Activated CD4-positive, CD25-positive, alpha-beta regulatory T cell treated with anti-CD3 and anti-CD28 coated beads, Interleukin-2, amount 50 U/mL, for 16 hours (primary cell): ENCODE data around the gene FARP1.

Source experiments
- DNase-seq: peaks from one replicate; pipeline ENCODE4 v3.0.0-alpha.2; 2020; ENCODE audit warnings: low read depth, low spot score

Gene FARP1

DNA sequence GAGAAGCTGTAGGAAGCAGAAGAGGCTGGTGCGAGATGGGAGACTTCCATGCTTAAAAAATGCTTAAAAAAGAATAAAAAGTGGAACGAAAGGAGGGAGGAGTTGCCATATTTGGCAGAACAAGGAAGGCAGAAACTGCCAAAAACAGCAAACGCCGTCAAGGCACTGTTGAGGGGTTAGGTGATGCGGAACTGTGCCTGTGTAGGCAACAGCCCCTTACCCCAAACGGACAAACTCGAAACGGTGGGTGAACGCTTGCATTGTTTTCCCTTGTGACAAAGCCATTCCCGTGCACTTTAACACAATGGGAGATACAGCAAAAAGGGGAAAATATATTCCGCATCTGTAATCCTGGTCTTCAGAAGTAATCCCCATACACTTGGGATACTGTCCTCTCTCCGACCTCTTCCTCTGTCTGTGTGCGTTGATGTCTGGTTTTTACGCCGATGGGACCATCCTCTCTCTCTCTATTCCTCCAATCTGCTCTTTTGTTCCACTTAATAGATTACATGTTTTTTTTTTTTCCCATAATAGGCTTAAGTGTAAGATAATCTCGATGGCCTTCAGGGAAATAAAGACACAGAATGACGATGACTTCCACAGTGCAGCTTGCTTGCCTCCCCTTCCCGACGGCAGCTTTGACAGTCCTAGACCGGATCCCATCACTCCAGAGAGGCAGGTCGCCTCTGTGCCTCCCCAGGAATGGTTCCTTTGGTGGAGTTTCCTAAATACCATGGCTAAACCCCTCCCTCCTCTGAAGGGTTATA lies 166.9 kb downstream of the FARP1 start:
- no peak for DNase-seq

DNA sequence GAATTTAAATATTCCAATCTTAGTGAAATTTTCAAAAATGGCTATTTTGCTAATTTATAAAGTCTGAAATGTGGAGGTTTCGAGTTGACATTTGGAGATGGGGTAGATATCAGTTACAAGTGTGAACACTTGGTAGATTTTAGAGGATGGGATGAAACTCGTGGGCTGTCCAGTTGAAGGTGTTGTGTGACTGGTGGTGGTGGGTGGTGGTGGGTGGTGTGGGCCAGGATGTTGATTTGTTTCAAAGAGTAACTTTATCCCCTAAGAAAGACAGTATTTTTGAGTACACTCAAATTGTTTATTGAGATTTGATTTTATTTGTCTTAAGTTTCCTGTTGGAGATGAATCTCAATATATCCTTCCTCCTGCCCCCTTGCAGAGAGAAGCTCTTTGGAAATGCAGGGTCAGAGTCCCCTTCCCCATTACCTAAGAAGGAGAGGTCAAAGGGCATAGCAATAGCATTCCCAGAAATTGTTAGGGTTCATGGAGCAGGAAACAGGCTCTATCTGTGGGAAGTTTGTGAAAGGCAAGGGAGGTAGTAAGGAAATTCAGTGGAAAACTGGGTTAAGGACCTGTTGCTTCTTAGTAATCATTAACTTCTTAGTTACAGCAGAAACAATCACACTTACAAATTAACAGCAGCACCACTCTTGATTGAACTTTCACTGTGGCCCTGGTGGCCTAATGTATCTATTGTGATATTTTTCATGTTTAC lies 167.7 kb downstream of the FARP1 start:
- no peak for DNase-seq

DNA sequence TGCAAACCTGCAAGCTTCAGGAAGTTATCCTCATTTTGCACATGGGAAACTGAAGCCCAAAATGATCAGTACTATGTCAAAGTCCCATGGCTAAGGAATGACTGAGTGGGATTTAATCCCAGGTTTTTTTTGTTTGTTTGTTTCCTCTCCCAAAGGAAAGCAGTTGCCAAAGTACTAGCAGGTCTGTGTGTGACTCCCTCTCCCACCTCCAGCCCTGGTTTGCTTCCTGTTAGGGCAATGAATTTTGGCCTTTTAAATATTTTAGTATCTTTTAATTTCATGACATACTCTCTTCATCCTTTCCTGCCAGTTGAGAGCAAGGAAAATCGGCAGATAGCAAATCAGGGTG lies 168.3 kb downstream of the FARP1 start:
- DNase-seq = no peak

DNA sequence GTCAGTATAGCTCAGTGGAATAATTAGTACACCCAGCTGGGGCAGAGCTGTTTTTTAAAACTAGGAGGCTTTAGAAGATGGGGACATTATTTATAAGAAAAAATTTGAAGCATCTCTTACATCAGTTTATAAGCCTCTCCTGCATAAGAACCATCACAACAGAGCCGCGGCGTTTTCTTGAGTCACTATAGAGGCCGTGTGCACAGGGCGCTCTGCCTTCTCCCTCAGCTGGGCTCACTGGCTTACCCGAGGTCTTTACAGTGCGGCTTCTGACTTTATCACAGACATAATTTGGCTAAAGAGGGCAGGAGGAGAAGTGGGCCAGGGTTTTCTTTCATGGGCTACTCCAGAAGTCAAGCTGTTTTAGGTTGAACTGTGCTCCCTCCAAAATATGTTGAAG lies 169.7 kb downstream of the FARP1 start:
- DNase-seq = no peak

DNA sequence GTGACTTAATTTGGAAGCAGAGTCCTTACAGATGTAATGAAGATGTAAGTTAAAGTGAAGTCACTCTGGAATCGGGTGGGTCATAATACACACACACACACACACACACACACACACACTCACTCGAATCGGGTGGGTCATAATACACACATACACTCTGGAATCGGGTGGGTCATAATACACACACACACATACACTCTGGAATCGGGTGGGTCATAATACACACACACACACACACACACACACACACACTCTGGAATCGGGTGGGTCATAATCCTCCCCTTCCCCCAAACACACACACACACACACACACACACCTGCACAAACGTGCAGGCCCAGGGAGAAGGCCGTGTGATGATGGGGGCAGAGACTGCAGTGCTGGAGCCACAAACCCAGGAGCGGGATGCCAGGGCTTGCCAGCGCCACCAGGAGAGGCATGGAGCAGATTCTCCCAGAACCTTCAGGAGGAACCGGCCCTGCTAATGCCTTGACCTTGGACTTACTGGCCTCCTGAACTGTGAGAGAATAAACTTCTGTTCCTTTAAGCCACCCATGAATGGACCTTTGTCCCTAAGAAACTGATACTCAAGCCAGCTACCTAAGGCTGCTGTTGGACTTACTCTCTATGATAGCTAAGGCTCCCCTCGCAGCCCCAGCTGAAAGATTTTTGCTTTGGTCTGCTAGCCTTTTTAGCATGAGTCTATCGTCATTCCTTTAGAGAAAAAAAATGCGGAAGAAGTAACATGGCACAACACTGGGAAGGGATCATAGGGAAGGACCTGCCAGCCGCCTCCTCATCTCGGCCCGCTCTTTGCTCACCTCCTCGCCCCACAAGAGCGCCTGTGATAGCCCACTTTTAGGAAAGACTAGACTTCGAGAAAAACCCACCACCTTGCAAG lies 170.4 kb downstream of the FARP1 start:
- no peak for DNase-seq

DNA sequence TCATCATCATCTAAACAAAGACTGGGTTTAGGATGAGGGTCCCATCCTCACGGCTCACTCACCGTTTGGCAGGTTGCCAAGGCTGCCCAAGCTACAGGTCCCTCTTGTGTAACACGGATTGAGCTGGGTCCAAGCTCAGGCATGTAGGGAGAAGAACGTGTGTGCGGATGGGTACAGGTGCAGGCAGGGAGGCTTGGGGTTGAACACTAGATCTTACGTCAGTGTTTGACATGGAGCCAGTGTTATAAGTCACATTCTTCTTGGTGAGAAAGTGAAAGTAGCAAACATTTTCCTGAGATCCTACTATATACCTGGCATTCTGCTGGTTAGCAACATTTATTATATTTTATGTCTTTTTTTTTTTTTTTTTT lies 171.0 kb downstream of the FARP1 start:
- DNase-seq = no peak

DNA sequence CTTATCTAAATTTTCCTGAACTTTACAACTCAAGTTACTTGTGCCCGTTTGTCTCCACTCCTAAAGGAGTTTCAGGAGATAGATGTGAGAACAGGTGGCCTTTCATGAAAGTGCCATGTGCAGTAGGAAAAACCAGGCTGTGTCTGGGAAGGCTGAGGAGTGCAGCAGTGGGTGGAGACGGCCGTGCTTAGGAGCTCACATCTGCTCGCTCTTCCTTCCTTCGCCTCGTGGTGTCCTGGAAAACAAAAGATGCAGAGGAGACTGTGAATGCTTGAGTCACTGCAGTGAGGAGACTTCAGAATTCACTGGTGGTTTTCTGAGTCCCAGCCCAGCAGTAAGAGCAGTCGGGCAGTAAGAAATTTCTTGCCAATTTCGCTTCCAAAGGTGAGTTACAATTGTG lies 172.6 kb downstream of the FARP1 start:
- DNase-seq = no peak

DNA sequence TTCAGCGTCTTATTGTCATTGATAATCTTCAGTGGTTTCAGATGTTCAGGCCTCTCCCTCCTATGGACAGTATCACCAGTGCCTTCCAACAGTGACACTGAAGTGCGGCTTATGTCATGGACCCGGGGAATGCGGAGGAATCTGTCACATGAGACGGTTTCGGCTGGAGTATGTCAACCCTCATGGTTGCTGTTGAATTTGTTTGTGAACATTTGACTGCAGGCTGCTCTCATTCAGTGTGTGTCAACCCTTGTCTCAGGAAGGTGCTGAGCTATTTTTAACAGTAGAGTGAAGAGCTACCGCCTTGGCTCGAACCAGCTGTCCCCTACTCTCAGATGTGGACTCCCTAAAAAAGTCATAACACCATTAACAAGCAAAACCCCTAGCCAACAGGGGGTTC lies 173.0 kb downstream of the FARP1 start:
- DNase-seq = no peak

DNA sequence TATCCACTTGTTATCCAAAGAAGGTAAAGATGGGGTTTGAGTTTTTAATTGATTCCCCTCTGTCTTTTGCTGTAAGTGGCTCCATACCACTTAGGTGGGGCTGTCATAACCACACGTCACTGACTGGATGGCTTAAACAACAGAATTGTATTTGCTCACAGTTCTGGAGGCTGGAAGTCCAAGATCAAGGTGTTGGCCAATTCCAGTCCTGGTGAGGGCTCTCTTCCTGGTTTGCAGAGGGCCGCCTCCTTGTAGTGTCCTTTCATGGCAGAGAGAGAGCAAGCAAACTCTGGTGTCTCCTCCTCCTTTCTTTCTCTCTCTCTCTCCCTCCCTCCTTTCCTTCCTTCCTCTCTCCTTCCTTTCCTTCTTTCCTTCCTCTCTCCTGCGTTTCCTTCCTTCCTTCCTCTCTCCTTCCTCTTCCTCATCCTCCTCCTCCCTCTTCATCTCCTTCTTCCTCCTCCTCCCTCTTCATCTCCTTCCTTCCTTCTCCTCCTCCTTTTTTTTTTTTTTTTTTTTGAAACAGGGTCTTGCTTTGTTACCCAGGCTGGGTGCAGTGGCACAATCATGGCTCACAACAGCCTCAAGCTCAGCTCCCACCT lies 174.8 kb downstream of the FARP1 start:
- DNase-seq = no peak

DNA sequence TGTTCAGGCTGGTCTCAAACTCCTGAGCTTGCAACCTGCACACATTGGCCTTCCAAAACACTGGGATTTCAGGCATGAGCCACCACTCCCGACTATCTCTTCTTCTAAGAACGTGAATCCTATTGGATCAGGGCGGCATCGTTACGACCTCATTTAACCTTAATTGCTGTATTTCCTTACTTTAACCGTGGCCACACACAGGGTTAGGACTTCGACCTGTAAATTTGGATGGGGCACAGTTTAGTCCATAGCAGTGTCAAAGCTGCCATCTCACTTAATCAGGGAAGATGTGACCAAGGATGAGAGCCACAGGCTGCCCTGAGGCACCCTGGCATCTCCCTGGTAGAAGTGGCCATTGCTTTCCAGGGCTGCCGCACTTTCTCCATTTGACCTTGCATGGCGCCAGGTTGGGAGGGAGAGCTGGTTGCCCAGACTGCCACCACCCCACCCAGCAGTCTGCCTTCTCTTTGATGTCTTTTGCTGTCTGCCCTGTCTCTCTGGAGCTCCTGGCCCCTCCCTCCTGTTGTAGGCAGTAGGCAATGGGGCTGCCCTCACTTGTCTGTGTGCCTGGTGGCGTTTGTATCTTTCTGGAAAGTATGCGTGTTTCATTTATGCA lies 175.5 kb downstream of the FARP1 start:
- no peak for DNase-seq

DNA sequence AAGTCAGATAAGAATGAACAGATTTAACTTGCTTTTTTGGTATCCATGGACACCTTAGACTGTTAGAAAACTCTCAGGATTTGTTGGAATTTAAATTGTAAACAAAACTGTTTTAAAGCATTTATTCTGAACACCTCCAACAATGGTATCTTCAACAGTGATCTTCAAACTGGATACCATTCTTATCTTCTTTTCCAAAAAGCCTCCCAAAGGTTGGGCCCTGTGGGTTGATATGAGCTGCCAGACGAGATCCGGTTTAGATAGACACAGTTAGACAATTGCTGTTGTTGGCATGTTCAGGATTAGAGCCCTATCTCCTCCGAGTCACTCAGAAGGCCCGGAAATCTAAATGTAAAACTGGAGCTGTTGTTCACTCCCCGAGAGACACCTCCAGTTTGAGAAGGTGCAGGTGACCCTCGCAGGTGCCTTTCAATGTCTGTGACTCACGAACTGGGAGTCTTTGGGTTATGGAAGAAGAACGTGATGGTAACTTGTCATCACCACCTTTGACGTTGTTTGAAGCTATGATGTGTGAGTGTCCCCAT lies 177.7 kb downstream of the FARP1 start:
- no peak for DNase-seq

DNA sequence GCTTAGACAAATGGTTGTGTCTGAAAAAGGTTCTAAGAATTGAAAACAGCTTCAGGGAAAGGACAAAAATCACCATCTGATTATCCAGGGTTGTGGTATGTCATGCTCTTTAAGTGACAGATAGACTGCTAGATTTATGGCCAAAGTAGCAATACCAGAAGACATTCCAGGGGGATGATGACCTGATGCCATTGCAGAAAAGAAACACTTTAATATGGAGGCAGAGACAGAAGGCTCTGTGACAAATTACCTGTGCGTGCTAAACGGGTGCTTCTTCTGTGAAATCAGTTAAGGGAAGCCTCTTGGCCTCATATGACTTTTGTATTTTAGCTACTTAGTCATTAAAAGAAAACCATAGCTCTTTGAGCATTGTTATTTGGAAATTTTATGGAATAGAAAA lies 178.5 kb downstream of the FARP1 start:
- no peak for DNase-seq

DNA sequence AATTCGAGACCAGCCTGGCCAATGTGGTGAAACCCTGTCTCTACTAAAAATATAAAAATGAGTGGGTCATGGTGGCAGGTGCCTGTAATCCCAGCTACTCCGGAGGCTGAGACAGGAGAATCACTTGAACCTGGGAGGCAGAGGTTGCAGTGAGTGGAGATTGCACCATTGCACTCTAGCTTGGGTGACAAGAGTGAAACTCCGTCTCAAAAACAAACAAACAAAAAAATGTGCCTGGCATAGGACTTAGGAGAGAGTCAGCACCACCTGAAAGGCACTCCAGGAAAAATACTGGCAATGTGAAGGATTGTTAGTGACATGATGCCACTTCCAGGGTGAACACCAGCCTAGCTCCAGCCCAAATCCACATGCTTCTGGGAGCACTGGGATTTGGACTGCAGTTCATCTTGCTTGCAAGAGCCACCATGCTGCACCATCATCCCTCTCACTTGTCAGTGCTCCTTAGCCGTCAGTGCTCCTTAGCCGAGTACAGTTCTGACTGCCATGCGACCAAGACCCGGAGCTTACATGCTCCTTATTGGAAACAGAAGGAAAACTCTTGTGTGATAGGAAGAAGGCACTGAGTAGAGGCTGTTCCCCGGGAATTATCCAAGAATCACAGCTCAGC lies 179.3 kb downstream of the FARP1 start:
- DNase-seq = no peak

DNA sequence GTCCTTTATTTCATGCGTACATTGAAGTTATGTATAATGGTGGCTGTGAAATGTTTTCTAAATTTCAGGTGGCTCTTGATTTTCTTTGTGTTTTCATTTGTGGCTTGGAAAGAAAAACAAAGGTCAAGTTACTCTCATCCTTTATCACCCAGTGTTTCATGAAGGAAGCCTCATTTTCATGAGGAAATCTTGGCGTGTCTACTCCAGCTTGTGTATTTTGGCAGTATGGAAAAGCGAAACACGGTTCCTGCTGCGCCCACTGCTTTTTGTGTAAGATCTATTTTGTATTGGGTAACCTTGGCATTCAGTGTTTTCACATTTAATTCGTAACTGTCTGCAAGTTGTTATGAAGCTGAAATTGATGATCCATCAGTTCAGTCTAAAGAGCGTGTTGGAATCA lies 181.2 kb downstream of the FARP1 start:
- no peak for DNase-seq

DNA sequence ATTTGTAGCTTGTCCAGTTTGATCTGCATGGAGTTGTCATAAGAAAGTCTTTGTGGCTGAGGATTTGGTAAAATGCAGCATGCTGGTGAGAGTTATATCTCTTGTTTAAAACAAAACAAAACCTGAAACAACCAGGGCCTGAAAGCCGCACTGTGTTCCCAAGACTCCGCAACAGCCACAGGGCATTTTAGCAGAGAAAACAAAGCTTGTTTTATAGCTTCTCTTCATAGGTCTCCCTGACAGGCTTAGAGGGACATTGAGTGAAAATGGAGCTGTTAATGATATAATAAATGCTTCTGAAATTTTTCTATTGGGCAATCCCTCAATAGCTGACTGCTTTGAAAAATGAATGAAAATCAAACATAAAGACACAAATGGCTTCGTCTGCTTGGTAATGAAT lies 182.8 kb downstream of the FARP1 start:
- DNase-seq = no peak

DNA sequence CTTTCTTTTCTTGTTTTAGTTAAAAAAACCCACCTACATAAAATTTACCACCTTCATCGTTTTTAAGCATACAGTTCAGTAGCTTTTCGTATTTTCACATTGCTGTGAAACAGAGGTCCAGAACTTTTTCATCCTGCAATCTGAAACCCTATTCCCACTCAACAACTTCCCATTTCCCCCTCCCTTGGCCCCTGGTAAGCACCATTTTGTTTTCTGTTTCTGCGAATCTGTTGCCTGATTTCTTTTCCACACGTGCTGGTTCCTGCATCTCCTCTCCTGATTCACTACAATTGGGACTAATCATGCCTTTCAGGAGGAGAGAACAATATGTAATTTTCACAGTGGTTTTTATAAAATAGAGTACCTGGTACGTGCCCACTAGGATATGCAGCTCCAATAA lies 183.4 kb downstream of the FARP1 start:
- no peak for DNase-seq

DNA sequence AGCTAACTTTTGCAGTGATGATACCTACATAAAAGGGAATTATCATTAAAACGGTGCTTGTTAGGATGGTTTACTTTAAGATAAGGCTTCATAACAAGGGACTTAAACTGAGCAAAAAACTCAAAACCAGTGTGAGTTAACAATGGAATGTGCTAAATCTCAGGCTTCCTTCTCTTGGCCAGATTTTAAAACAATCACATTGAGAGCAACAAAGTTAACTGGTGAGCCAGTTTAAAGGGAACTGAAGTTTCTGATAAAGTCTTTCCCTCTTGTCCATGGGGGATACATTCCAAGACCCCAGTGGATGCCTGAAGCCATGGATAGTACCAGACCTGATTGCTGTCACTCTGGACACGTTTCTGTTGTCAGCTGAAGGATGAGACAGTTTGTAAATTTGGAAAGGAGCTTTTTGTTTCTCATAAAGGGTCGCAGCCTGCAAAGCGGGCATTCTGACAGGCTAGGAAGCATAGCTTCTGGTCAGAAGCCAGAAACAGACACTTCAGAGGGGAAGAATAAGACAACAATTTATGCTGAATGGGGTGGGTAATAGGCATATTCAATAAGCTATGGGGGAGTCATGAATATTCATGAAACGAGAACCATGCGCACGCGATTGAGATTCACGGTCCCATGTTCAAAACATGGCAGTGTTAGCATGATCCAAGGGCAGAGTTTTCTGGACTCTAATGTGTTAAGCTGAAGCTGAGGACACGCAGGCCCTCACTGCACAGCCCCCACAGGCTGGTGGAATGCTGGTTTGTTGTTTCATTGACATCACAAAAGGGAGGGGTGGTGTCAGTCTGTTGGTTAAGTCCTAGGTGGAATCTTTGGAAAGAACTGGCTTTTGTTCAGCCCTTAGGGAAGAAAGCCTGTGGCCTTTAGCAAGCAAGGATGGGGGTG lies 184.7 kb downstream of the FARP1 start:
- no peak for DNase-seq

DNA sequence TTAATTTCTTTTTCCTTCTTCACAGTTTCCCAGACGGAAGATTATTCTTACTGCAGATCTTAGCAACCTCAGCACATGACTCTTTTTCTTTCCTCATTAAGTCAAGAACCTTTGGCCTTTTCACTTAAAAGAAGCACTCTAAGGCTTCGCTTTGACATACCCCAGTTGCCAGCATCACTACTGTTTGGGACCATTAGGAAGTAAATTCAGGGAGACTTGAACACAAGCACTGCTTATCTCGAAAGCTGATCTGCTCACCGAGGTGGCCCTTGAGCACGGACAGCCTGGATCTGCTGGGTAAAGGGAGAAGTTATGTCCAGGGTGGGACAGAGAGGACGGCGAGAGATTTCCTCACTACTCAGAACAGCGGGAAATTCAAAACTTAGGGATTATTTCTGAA lies 185.6 kb downstream of the FARP1 start:
- DNase-seq = no peak

DNA sequence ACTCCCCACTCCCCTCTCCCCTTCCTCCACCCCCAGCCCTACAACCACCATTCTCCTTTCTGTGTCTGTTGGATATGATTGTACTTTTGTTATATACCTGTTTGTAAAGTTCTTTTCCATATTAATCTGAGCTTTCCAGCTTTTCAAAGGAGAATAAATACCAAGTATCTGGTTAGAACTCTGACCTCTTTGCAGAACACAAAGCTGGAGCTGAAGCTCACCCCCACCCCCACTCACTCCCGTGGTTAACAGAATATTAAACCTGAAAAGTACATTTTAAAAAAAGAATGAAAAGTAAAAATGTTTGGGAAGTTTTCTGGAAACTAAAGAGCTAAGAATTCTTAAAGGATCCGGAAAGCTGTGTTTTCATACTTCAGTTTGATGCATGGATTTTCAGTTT lies 189.3 kb downstream of the FARP1 start:
- DNase-seq = no peak

DNA sequence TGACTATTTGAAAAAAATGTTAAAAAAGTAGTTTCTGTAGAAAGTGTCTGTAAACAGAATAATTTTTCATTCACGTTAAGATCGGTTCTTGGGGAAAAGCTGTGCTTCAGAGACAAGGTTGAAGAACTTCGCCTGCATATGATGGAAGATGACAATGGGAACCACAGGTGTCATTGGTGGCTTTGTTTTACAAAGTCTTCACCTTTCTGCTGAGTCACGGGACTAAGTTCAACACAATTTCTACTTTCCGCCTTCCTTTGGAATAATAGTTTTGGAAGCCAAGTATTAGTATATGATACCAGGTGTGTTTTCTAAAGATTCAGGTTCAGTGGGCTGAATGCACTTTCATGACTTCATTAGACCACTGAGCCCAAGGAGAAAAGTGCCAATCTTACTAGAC lies 189.8 kb downstream of the FARP1 start:
- no peak for DNase-seq
